Hepatocyte (in vitro differentiated cells): ENCODE measurements around the gene PDZD4. TPM values are rescaled to one million over a fixed set of nuclear protein-coding genes. Genes with fewer than 3 reads are reported as not detected.

Source experiments
- DNase-seq: peaks from one replicate; pipeline ENCODE4 v3.0.0-alpha.2; 2016; ENCODE audit warnings: low spot score
- H2AFZ ChIP-seq: fragments of 200-600 bp; sonication (generic); 2 replicates; pipeline ENCODE4 v1.6.0; 2016; ENCODE audit warnings: antibody characterized with exemption, mild to moderate bottlenecking
- H3K27ac ChIP-seq: fragments of 200-600 bp; sonication (generic); 2 replicates; pipeline ENCODE4 v1.5.1; 2016; ENCODE audit warnings: mild to moderate bottlenecking
- H3K27me3 ChIP-seq: fragments of 200-600 bp; sonication (generic); 2 replicates; pipeline ENCODE4 v1.6.1; 2016
- H3K36me3 ChIP-seq: fragments of 200-600 bp; sonication (generic); replicated peaks from 2 replicates; pipeline ENCODE4 v1.5.1; 2016; ENCODE audit warnings: low read depth; ENCODE audit not compliant: insufficient read depth
- H3K4me1 ChIP-seq: fragments of 200-600 bp; sonication (generic); 2 replicates; pipeline ENCODE4 v1.5.1; 2016; ENCODE audit warnings: mild to moderate bottlenecking, moderate library complexity; ENCODE audit not compliant: insufficient read depth
- H3K4me2 ChIP-seq: fragments of 200-600 bp; sonication (generic); 2 replicates; pipeline ENCODE4 v1.6.0; 2016
- H3K4me3 ChIP-seq: fragments of 200-600 bp; sonication (generic); 2 replicates; pipeline ENCODE4 v1.5.1; 2016; ENCODE audit warnings: mild to moderate bottlenecking
- H3K79me2 ChIP-seq: fragments of 200-600 bp; sonication (generic); 2 replicates; pipeline ENCODE4 v1.6.0; 2017; ENCODE audit warnings: mild to moderate bottlenecking
- H3K9me2 ChIP-seq: fragments of 200-600 bp; sonication (generic); replicated peaks from 2 replicates; pipeline ENCODE4 v1.6.0; 2017; ENCODE audit warnings: mild to moderate bottlenecking; ENCODE audit not compliant: insufficient read depth
- H3K9me3 ChIP-seq: fragments of 200-600 bp; sonication (generic); 2 replicates; pipeline ENCODE4 v1.5.1; 2016; ENCODE audit warnings: low read depth, mild to moderate bottlenecking
- H4K20me1 ChIP-seq: fragments of 200-600 bp; sonication (generic); 2 replicates; pipeline ENCODE4 v1.6.0; 2016; ENCODE audit warnings: mild to moderate bottlenecking; ENCODE audit not compliant: insufficient read depth, poor library complexity, severe bottlenecking
- EZH2 ChIP-seq: fragments of 200-600 bp; sonication (generic); IDR thresholded peaks from 2 replicates; pipeline ENCODE4 v1.6.1; 2016; ENCODE audit warnings: antibody characterized with exemption, mild to moderate bottlenecking, borderline replicate concordance
- EZH2phosphoT487 ChIP-seq: fragments of 200-600 bp; sonication (generic); IDR thresholded peaks from one replicate; pipeline ENCODE4 v1.6.1; 2018; ENCODE audit warnings: antibody characterized with exemption, mild to moderate bottlenecking, low read depth, moderate library complexity; ENCODE audit not compliant: unreplicated experiment, severe bottlenecking
- WGBS: methylation state at CpG from one replicate; pipeline ENCODE4 v1.1.6; 2016; ENCODE audit warnings: low lambda C conversion rate; ENCODE audit errors: missing lambda C conversion rate; 5-methylcytosine and 5-hydroxymethylcytosine counted together
- polyA plus RNA-seq: library from polyadenylated mRNA; unstranded; fragments of >200 nt; fragmentation: Nextera tagmentation; extraction: Ambion mirVana; gene quantifications from 2 replicates; pipeline ENCODE4 v1.2.1, GENCODE V29; 2016
- total RNA-seq: library from RNA; depleted of rRNA; stranded (reverse); fragments of >200 nt; gene quantifications from 2 replicates; pipeline ENCODE4 v1.2.3, GENCODE V29; 2014
- TF ChIP-seq, protein P1 (sequence below): fragments of 200-600 bp; sonication (generic); IDR thresholded peaks from 2 replicates; pipeline ENCODE4 v1.5.1; 2016; ENCODE audit warnings: antibody characterized with exemption, mild to moderate bottlenecking; ENCODE audit not compliant: poor library complexity

PDZD4 gene
- total and polyA plus RNA-seq, 2 experiments from 2014 or later = 0.59 to 2.8 TPM

DNA sequence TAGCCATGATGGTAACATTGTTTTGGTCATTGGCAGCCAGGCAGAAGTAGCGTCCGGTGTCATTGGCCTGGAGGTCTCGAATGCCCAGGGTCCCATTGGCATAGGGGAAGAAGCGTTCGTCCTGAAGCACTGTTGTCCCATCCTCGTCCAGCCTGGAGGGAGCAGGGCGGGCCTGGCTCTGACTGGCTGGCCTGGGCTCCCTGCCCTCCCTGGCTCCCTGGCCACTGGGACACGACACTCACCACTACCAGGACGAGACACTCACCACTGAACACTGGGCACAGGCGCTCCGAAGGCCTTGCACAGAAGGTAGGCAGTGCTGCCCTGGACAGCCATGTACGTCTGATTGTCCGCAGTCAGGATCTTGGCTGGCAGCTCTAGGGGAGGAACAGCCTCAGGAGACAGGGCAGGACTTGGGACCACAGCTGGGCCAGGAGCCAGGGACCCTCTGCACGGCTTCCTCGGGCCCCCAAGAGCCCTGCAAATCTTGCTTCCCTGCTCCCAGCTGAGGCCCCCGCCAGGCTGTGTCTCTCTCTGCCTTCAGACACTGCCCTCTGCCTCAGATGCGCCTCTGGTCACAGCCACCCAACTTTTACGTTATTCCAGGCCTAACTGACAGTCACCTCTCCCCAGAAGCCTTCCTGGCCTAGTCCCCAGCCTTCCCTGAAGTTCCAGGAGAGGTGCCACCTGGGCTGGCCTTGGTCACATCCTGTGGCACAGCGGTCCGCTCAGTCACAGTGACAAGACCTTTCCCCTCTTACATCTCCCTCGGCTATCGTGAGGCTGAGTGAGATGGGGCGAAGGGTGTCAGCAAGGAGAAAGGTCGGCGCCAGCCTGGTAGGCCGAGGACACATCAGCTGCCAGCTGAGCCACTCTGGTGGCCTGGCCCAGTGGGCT is 38.5 kb upstream of the PDZD4 start:
- DNase-seq = no peak
- no peak overlapping the region for H3K27ac ChIP-seq
- H3K79me2 ChIP-seq = no peaks in the 10 kb centered on the region
- no peaks in the 10 kb centered on the region for H3K9me2 ChIP-seq
- no peaks in the 10 kb centered on the region for H3K9me3 ChIP-seq
- H4K20me1 ChIP-seq = no peaks in the 10 kb centered on the region
- H3K4me1 ChIP-seq = no peaks in the 10 kb centered on the region
- H3K4me2 ChIP-seq = no peak overlapping the region
- H3K27me3 ChIP-seq = no peaks in the 10 kb centered on the region
- no peak overlapping the region for H3K4me3 ChIP-seq
- H3K36me3 ChIP-seq = no peaks in the 10 kb centered on the region
- 88% methylated on average over 26 of the region's 26 CpGs for WGBS
- TF ChIP-seq EZH2 = no peak
- TF ChIP-seq EZH2phosphoT487 = no peak
- TF ChIP-seq, protein P1, sequence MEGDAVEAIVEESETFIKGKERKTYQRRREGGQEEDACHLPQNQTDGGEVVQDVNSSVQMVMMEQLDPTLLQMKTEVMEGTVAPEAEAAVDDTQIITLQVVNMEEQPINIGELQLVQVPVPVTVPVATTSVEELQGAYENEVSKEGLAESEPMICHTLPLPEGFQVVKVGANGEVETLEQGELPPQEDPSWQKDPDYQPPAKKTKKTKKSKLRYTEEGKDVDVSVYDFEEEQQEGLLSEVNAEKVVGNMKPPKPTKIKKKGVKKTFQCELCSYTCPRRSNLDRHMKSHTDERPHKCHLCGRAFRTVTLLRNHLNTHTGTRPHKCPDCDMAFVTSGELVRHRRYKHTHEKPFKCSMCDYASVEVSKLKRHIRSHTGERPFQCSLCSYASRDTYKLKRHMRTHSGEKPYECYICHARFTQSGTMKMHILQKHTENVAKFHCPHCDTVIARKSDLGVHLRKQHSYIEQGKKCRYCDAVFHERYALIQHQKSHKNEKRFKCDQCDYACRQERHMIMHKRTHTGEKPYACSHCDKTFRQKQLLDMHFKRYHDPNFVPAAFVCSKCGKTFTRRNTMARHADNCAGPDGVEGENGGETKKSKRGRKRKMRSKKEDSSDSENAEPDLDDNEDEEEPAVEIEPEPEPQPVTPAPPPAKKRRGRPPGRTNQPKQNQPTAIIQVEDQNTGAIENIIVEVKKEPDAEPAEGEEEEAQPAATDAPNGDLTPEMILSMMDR = no peak
- H2AFZ ChIP-seq = no peak overlapping the region

DNA sequence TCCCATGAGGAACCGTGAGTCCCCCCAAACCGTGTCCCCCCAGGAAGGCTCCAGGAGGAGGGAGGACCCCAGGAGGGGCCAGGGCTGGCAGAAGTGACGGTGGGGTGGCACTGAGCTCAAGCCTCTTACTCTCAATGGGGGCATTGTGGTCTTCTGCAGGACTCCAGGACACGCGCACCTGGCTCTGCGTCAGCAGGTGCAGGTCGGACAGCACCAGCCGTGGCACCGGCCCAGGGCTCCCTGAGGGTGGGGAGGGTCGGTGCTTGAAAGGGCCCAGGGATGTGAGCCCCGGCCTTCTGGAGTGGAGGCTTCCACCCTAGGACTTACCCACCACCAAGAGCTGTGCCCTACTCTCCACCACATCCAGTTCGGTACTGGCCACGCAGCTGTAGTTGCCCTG is 37.3 kb upstream of the PDZD4 start:
- no peak overlapping the region for H2AFZ ChIP-seq
- TF ChIP-seq, protein P1 = no peak
- TF ChIP-seq EZH2phosphoT487 = no peak
- TF ChIP-seq EZH2 = no peak

DNA sequence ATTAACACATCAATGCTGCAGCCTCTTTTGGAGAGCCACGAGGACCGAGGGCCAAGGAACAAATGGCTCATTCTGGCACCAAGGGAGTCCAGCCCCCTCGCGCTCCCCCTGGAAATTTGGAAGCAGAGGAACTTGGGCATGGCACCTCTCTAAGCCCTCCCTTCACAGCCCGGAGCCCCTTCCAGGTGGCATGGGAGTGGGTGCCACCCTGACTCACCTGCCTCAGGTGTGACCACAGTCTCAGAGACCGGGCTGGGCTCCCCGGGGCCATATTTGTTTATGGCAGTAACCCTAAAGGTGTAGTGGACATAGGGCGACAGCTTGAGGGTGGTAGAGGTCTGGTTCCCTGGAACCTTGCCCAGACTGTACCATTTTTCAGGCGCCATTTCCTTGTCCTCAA is 36.8 kb upstream of the PDZD4 start:
- Histone ChIP-seq H3K27ac (no peak overlapping the region), H3K4me3 (no peak overlapping the region), H3K9me2 (no peaks in the 10 kb centered on the region), H3K36me3 (no peaks in the 10 kb centered on the region), H2AFZ (no peak overlapping the region), H3K9me3 (no peaks in the 10 kb centered on the region), H3K4me1 (no peaks in the 10 kb centered on the region), H3K79me2 (no peaks in the 10 kb centered on the region), H4K20me1 (no peaks in the 10 kb centered on the region), H3K4me2 (no peak overlapping the region), H3K27me3 (no peaks in the 10 kb centered on the region)
- 86% methylated on average over 9 of the region's 9 CpGs for WGBS
- no peak for TF ChIP-seq EZH2
- TF ChIP-seq, protein P1 = no peak
- TF ChIP-seq EZH2phosphoT487 = no peak
- no peak for DNase-seq

More for the DNA sequence above, 37.3 kb upstream of the PDZD4 start:
- no peaks in the 10 kb centered on the region for H3K36me3 ChIP-seq
- WGBS = 89% methylated on average over 11 of the region's 13 CpGs
- no peak overlapping the region for H3K27ac ChIP-seq
- H3K27me3 ChIP-seq = no peaks in the 10 kb centered on the region
- H3K4me3 ChIP-seq = no peak overlapping the region
- H3K4me1 ChIP-seq = no peaks in the 10 kb centered on the region
- H3K79me2 ChIP-seq = no peaks in the 10 kb centered on the region
- no peak for DNase-seq
- no peaks in the 10 kb centered on the region for H3K9me2 ChIP-seq
- no peak overlapping the region for H3K4me2 ChIP-seq
- no peaks in the 10 kb centered on the region for H3K9me3 ChIP-seq
- H4K20me1 ChIP-seq = no peaks in the 10 kb centered on the region
